ENCODE results near the gene MAMLD1.

DNA sequence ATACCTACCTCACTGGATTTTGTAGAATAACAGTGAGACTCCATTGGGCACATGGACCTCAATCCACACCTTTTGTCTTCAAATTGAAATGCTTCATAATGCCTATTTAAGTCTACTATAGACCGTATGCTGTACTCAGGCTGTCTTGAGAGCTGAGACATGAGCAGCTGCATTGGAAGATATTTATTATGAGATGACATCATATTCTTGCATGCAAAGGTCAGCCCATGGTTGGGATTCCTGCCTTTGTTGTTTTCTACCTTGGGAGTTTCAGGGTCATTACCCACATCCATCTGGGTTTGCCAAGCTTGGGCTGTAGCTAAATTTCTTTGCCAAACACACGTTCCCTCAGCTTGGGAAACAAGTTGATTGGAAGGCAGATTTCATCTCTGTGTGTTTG, 33.2 kb upstream of the MAMLD1 start:
- TF ChIP-seq, protein P1, sequence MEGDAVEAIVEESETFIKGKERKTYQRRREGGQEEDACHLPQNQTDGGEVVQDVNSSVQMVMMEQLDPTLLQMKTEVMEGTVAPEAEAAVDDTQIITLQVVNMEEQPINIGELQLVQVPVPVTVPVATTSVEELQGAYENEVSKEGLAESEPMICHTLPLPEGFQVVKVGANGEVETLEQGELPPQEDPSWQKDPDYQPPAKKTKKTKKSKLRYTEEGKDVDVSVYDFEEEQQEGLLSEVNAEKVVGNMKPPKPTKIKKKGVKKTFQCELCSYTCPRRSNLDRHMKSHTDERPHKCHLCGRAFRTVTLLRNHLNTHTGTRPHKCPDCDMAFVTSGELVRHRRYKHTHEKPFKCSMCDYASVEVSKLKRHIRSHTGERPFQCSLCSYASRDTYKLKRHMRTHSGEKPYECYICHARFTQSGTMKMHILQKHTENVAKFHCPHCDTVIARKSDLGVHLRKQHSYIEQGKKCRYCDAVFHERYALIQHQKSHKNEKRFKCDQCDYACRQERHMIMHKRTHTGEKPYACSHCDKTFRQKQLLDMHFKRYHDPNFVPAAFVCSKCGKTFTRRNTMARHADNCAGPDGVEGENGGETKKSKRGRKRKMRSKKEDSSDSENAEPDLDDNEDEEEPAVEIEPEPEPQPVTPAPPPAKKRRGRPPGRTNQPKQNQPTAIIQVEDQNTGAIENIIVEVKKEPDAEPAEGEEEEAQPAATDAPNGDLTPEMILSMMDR (IDR thresholded peaks at IDR 0.05) = no peak
- no peak for TF ChIP-seq POLR2A (IDR thresholded peaks at IDR 0.05)

All from body of pancreas (tissue), 4 donors.